Stimulated activated CD4-positive, alpha-beta T cell treated with anti-CD3 and anti-CD28 coated beads, TNF-alpha, amount 100 ng/mL, for 4 hours (primary cell): ENCODE data around the gene CAMK1.
A peak's percentile ranks its signal among the peaks of the same experiment; 100 is the strongest.

Experiments
- DNase-seq, 3 experiments: peaks; one replicate each; pipeline ENCODE4 v3.0.0-alpha.2; 2020; ENCODE audit warnings: low read depth in 3 of 3

The CAMK1 gene

GRCh38 chr3:9742560-9742959 lies 27.2 kb downstream of the CAMK1 start:
- DNase-seq, result no peak

- no peak for DNase-seq
Measured at GRCh38 chr3:9739181-9739580, 30.6 kb downstream of the CAMK1 start.

- no peak for DNase-seq
Measured at GRCh38 chr3:9736831-9737230, 32.9 kb downstream of the CAMK1 start.

- no peak for DNase-seq
Measured at GRCh38 chr3:9732740-9733115, 37.0 kb downstream of the CAMK1 start.

- no peak for DNase-seq
Measured at GRCh38 chr3:9732080-9732739, 37.5 kb downstream of the CAMK1 start.

GRCh38 chr3:9731206-9732079 lies 38.3 kb downstream of the CAMK1 start, which contains the start of gene BRPF1:
Gene BRPF1 (plus strand): TSS chr3:9731735. CDS start chr3:9734141, 2,406 bp downstream.
- DNase-seq, result peak; percentile 100

- no peak for DNase-seq
Measured at GRCh38 chr3:9730657-9731205, 39.0 kb downstream of the CAMK1 start.

GRCh38 chr3:9729419-9729818 lies 40.3 kb downstream of the CAMK1 start:
- no peak for DNase-seq

GRCh38 chr3:9727743-9728142 lies 42.0 kb downstream of the CAMK1 start:
- no peak for DNase-seq

- DNase-seq, result peak in 2 of 3 experiments; percentile 21 to 25
Measured at GRCh38 chr3:9727041-9727595, 42.6 kb downstream of the CAMK1 start.

GRCh38 chr3:9725775-9726515 lies 43.8 kb downstream of the CAMK1 start:
- DNase-seq, result no peak

- DNase-seq, result no peak
Measured at GRCh38 chr3:9721700-9722060, 48.1 kb downstream of the CAMK1 start.

- DNase-seq, result no peak
Measured at GRCh38 chr3:9721015-9721699, 48.6 kb downstream of the CAMK1 start.

GRCh38 chr3:9718118-9718517 lies 51.6 kb downstream of the CAMK1 start:
- no peak for DNase-seq

GRCh38 chr3:9717563-9717962 lies 52.2 kb downstream of the CAMK1 start:
- no peak for DNase-seq

GRCh38 chr3:9716801-9717555 lies 52.8 kb downstream of the CAMK1 start:
- DNase-seq, result no peak

- no peak for DNase-seq
Measured at GRCh38 chr3:9715764-9716437, 53.8 kb downstream of the CAMK1 start.

- no peak for DNase-seq
Measured at GRCh38 chr3:9715136-9715535, 54.6 kb downstream of the CAMK1 start.

- no peak for DNase-seq
Measured at GRCh38 chr3:9713142-9713541, 56.6 kb downstream of the CAMK1 start.

GRCh38 chr3:9712415-9712814 lies 57.3 kb downstream of the CAMK1 start:
- DNase-seq, result no peak
